NCI-H1694 (cell line): ENCODE data around the gene KLHDC7B.

ENCODE experiments used
- DNase-seq: peaks from one replicate; lab custom pipeline; 2025; lab: John Stamatoyannopoulos, UW

KLHDC7B gene

GRCh38 chr22:50545522-50546325 is at the start of gene KLHDC7B:
KLHDC7B (plus strand) TSS chr22:50545899; CDS start chr22:50546244, 345 bp downstream.
- DNase-seq, result no peak

GRCh38 chr22:50497093-50497492 is 48.6 kb upstream of the KLHDC7B start:
- DNase-seq, result no peak

GRCh38 chr22:50498322-50498890 is 47.3 kb upstream of the KLHDC7B start:
- DNase-seq, result peak; percentile 82

GRCh38 chr22:50500452-50500851 is 45.2 kb upstream of the KLHDC7B start:
- DNase-seq, result no peak

DNA sequence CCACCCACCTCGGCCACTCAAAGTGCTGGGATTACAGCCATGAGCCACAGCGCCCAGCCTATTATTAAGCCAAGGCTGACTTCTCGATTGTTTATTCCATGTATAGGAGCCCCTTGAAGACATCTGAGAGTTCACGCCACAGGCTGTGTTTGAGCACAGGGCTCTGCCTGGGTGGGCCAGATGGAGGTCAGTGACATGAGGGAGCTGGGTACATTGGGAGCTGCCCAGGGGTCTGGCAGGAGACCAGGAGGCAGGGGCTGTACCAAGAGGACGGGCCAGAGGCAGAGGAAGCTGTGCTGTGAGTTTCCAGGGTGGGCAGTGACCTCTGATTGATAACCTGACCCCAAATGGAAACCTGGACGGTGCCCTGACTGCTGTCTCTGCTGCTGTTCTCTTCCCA is 43.6 kb upstream of the KLHDC7B start:
- DNase-seq, result no peak

DNA sequence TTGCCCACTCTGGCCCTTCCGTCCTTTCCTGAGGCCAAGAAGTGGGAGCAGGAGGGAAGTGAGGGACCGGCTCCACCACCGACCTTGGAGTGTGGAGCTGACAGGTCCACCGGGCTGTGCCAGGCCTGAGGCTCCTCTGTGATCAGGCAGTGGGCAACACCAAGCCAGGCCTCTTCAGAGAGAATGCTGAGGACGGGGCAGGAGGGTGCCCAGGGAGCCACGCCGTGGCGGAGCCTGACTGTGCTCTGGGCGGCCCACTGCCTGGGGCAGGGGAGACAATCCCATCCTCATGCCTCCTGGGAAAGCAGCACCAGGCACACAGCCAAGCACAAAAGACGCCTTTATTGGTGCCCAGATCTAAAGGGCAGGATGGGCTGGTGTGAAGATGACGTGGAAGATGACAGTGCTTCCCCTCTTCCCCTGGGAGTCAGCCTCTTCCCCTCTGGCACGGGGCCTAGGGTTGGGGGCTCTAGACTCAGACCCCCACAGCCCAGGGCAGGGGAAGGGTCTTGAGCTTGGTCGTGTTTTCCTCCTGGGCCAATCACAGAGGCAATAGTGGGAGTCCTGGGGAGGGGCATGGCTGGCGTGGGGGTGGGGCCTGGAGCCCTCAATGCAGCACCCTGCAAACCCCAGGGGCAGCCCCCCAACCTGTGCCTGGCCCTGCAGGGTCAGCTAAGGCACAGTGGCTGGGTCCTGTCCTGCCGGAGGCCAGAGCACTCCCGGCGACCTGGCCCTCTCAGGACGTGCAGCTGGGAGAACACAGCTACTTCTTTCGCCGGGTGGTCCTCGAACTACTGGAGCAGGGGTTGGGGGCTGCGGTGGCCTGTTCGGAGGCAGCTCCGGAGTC is 42.8 kb upstream of the KLHDC7B start:
- DNase-seq, result no peak

DNA sequence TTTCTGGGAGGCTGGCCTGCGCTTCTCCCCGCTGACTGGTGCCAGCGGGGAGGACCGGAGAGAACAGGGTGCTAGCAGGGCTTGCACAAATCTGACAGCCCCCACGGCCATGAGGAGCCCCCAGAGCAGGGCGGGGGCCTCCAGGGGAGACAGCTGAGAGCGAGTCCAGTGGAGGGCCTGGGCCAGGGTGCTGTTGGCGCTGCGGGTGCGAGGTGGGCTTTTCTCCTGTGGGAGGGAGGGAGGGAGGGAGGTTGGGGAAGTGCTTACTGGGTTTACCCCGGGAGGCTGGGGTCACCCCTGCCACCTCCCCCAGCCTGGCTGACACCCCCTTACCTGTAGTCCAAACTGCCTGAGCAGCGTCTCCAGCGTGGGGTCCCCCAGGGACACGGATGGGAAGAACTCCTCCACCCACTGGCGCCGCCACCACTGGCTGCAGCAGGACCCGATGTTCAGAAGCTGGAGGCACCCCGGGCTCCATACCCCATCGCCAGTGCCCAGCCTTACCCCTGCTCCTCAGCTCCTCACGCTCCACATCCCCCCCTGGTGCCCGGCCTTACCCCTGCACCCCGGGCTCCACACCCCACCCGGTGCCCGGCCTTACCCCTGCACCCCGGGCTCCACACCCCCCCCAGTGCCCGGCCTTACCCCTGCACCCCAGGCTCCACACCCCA is 42.1 kb upstream of the KLHDC7B start:
- DNase-seq, result no peak

DNA sequence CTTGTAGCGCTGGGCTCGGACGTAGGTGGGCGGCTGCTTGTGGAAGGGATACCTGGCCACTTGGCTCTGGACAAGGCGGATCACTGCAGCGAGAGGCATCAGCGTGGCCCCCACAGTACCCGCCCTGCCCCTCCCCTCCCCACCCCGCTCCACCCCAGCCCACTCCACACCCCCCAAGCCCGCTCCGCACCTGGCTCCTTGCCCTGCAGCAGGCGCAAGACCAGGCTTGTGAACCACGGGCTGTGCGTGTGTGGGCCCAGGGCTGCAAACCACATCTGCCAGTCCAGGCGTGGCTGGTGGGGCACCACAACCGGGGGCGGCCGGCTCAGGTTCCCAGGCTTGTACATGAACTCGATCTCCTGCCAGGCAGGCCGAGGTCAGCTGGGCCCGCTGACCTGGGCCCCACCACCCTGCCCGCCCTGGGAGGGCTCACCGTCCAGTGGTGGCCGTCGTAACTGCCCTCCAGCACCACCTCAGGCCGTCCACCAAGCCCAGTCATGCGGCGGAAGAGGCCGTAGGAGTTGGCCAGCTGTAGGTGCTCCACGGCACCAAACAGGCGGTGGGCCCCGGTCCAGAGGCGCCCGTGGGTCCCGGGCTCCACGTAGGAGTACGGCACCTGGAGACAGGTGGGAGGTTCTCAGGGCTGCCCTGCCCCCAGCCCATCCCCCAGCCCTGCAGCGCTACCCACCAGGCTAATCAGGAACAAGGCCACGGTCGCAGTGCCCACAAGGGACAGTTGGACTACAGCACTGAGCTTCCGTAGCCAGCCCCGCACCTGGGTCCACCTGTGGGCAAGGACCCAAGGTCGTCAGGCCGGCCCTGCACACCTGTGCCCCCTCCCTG is 41.1 kb upstream of the KLHDC7B start:
- DNase-seq, result no peak

GRCh38 chr22:50505276-50505775 is 40.4 kb upstream of the KLHDC7B start:
- DNase-seq, result no peak

DNA sequence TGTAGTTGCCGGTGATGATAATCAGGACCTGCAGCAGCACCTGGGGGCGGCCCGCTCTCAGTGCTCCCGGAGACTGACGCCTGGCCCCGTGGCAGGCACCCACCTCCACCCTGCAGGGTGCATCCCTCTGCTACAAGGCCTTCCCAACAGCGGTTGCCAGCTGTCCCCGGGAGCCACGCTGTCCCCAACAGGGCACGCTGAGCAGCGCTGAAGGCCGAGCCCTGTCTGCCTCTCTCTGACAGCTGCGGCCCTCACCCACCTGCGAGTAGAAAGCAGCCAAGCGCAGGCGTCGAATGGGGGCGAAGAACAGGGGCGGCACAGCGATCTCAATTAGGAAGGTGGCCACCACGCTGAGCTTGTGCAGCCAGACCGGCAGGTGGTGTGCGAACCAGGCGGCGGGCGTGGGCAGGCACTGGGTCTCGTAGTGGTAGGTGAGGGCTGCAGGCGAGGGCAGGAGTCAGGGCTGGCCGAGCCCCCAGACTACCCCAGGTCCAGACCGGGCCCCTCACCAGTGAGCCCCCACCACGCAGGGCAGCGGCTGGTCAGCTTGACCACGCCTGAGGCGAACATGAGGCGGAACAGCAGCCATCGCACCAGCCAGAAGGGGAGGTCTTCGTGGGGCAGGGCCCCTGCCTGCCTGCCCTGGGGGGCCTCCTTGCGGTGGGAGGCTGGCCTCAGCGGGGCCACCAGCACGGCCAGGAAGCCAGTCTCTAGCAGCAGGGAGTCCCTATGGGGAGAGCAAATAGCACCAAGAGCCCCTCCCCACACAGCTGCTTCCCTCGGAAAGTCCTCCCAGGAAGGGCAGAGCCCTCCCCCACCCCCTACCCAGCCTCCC is 39.7 kb upstream of the KLHDC7B start:
- DNase-seq, result peak; percentile 60

GRCh38 chr22:50506611-50507420 is 38.9 kb upstream of the KLHDC7B start:
- DNase-seq, result peak; percentile 60

GRCh38 chr22:50507421-50507990 is 38.2 kb upstream of the KLHDC7B start, which contains the start of gene LMF2:
LMF2 (minus strand) TSS chr22:50507702; CDS start chr22:50507675, 27 bp downstream.
- DNase-seq, result peak; percentile 79

- DNase-seq, result peak; percentile 93
Observed at GRCh38 chr22:50507991-50508884, 37.5 kb upstream of the KLHDC7B start, which contains the start of gene NCAPH2. NCAPH2 (plus strand) TSS chr22:50508224; CDS start chr22:50508338, 114 bp downstream.

DNA sequence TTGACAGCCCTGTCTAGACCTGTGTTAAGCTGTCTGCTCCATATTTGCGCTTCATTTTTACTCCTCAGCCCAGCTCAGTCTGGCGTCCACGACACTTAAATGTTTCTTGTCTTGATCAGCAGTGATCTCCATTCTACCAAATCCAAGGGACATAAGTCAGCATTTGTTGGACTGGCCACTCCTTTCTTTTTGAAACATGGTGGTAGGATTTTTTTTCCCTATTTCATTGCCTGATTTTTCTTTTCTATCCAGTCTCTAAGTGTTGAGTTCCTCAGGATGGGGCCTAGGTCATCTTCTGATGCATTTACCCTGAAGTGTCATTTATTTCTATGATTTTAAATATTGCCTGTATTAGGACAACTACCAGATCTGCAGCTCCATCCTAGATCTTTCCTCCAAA is 36.8 kb upstream of the KLHDC7B start:
- no peak for DNase-seq

DNA sequence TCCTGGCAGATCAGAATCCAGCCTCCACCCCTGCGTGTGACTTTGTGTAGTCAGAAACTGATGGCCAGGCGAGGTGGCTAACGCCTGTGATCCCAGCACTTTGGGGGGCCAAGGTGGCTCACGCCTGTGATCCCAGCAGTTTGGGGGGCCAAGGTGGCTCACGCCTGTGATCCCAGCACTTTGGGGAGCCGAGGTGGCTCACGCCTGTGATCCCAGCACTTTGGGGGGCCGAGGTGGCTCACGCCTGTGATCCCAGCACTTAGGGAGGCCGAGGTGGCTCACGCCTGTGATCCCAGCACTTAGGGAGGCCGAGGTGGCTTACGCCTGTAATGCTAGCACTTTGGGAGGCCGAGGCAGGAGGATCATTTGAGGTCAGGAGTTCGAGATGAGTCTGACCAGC is 32.5 kb upstream of the KLHDC7B start:
- no peak for DNase-seq

GRCh38 chr22:50516068-50516467 is 29.6 kb upstream of the KLHDC7B start:
- DNase-seq, result no peak

DNA sequence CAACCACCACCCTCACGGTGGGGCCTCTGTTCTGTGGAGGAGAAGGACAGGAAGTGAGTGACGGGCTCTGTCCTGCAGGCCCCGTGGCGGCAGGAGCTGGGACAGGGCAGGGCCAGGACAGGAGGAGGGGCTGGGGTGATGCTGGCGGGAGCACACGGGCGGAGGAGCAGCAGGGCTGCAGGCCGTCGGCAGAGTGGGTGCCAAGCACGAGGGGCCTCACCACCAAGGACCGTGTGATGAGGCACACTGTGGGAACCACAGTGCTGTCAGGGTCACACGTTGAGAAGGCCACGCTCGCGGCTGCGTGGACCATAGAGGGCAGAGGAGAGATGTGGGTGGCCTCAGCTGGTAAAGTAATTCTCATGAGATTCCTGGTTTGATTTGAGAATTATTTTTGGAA is 28.8 kb upstream of the KLHDC7B start:
- DNase-seq, result no peak
